ENCODE results near the gene GCM1.

Gene GCM1

DNA sequence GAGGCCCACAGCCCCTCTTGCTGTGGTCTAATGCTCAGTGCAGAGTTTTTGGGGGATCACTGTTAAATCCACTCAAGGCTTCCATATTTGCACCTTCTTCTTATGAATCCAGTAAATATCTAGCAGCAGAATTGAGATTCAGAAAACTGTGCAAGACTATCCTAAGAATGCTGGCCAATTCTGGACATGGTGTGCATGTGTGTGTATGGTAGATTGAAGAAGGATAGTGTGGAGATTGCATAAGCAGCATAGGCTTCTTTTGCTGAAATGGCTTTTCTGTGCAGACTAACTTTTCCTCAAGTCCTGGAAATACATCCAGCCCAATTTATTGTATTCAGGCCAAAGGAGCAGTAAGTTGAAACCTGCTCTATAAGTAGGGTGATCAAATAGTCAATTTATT lies 43.7 kb downstream of the GCM1 start:
- DNase-seq (ENCODE audit: low spot score) = no peak

DNA sequence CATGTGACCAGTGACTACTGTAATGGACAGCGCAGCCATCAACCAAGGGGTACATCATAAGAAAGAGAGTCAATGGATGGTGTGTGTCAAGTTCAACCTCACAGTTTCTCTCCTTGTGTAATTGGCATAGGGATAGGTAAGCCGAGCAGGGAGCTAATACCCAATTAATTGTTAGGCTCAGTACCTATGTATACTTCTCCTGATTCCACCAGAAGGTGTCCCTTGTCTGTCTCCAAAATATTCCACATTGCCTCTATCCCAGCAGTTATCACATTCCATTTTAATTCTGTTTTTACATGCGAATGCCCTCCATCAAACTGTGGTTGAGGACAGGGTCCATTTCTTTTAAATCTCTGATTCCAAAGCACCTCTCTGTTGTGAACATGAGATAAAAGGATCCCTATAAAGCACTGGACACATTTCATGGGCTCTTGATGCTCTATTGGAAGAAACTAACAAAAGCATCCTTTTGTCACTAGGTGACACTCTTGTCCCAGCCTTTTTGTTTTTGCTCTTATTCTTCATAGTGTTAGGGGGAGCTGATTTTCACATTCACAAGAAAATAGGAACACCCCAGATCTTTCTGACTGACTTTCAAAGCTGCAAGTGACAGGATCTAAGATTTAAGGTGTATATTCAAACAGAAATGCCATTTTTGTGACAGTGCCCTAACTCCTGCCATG lies 44.5 kb downstream of the GCM1 start:
- DNase-seq (ENCODE audit: low spot score) = no peak

DNA sequence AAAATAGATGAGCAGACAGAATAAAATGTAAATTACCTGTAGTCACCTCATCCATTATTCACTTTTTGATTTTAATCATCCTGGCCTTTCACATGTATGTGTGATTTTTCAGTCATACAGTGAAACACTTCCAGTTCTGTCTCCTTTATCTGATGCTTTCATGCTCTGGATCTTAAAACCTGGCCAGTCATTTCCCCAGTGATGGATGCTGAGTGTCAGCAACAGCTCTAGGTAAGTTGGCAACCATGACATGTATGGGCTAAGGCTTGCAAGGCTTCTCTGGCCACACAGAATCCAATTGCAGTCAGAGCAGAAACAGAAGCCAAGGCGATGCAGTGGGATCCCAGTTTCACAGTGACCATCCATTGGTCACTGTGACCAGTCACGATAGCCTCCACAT lies 47.6 kb downstream of the GCM1 start:
- no peak for DNase-seq (ENCODE audit: low spot score)

DNA sequence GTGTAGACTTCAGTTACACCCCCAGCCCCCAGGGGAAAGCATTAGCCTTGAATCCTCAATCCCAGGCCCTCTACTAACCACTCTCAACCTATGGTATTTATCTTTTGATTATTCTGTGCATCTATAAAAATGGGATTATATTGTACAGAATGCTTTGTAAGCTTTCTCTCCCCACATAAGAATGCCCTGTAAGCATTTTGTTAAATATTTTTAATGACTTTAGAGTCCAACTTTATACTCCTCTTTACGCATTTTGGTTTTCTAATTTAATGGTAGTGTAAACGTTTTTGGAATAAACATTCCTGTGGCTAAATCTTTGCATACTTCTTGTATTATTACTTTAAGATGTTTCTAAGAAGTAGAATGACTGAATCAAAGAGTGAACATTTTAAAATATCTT lies 48.1 kb downstream of the GCM1 start:
- no peak for DNase-seq (ENCODE audit: low spot score)

DNA sequence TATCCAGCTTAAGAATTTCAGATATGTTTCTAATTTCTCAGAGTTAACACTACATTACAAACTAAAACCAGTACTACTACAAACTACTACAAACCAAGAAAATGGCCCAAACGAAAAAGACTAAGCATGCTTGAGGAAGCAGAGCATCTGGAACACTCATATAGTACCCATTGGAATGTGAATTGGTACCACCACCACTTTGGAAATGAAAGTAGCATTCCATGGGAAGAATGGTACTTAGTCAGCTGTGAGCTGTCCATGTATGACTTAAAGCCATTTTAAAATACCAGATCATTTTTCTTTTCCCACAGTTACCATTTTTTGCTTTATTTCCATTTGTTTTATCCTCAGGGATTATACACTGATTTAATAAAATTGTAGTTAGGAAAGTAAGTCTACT lies 52.9 kb downstream of the GCM1 start:
- DNase-seq (ENCODE audit: low spot score) = no peak

DNA sequence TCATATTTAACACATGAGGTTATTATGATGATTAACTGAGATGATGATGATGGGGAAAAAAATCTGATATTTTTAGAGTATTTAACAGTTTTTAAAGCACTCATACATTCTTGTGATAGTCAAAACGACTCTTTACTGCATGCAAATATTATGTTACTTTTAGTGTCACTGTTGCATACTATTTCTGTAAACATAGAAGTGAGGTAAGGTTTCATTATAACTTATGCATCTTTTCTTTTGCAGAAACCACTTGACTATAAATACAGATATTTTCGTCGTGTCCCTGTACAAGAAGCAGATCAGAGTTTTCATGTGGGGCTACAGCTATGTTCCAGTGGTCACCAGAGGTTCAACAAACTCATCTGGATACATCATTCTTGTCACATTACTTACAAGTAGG lies 53.4 kb downstream of the GCM1 start:
- DNase-seq (ENCODE audit: low spot score) = no peak

DNA sequence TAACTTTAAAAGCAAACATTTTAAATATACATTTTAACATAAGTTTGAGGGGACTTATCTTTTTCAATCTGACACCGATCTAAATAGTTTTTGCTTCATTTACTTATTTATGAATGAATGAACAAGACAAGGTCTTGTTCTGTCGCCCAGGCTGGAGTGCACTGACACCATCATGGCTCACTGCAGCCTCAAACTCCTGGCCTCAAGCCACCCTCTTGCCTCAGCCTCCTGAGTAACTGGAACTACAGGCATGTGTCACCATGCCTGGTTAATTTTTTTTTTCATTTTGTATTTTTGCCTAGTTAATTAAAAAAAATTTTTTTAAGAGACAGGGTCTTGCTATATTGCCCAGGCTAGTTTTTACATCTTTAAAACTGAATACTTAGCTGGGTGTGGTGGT lies 58.1 kb downstream of the GCM1 start:
- no peak for DNase-seq (ENCODE audit: low spot score)

DNA sequence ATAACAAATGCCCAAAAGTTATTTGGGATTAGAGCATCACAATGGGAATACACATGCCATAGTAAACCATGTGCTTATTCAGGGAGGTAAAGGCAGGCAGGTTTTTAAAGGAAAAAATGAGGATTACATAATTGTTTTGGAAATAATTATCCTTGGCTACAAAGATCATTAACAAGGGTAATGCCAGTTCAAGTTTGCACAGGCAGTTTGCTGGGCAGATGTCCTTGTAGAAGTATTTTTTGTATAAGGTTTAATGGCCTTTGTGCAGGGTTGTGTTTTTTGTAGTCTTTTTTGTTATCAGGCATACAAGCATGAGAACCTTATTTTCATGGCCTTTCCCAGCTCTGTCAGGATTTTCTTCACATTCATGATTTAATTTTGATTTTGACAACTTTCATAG lies 58.7 kb downstream of the GCM1 start:
- DNase-seq (ENCODE audit: low spot score) = no peak

DNA sequence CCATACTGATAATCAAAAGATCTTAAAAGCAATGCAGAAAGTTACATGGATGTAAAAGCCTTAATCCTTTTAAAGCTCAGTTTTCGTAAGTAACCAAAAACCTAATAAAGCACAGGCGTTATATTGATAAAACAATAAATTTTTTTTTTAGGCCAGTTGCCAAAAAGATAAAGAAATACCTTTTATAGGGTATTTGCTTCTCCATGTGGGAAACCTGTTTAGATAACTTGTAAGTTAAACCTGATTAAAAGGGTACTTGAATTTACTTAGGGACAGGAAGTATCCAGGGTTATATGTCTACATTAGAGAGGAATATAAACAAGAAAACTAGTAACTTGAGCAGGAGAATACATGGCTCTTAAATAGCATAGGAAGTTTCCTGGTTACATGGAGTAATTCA lies 62.3 kb downstream of the GCM1 start:
- DNase-seq (ENCODE audit: low spot score) = no peak

DNA sequence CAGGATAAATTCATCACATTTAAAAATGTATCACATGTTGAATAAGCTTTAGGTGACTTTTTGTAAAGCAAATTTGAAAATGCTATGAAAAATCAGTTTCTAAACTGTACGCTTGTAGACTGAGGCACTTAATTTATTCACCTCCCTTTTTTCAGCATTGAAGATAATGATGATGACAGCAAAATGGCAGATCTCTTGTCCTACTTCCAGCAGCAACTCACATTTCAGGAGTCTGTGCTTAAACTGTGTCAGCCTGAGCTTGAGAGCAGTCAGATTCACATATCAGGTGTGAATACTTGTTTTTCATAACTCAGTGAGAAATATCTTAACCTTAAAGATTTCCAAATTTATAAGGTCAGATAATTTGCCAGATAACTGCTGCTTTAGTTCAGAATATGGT lies 67.8 kb downstream of the GCM1 start:
- DNase-seq (ENCODE audit: low spot score) = no peak
